ENCODE measurements around the gene PHLPP2. TPM values are rescaled to one million over a fixed set of nuclear protein-coding genes. Genes with fewer than 3 reads are reported as not detected.
"Not testable (repeated sequence)": the region's sequence is repeated elsewhere in the genome, so short reads cannot be mapped to it uniquely, and the experiment has no call there.

Gene PHLPP2
- polyA plus RNA-seq, 3 donors: 0.57 to 2.5 (median 1.4) TPM

GRCh38 chr16:71609066-71609465, 115.4 kb downstream of the PHLPP2 start:
- Mint-ChIP-seq H3K27me3 (ENCODE audit: low read depth in 3 of 3) (peaks cover 13 to 30% (median 14%) of the 10 kb centered on the region in 3 donors), H3K27ac (no peak overlapping the region), H3K36me3 (no peaks in the 10 kb centered on the region), H3K4me3 (no peak overlapping the region), H3K9me3 (peaks cover 0 to 4% (median 0%) of the 10 kb centered on the region in 7 donors), H3K4me1 (no peaks in the 10 kb centered on the region)
- intact Hi-C loops (cut with micrococcal nuclease): no loop called here
- Histone ChIP-seq H3K79me2 (ENCODE audit: insufficient read depth, low read length) (no peaks in the 10 kb centered on the region), H3K9me3 (replicated peaks in 1 of 2; ENCODE audit: control insufficient read depth in 1 of 2, insufficient read depth in 1 of 2, low read length in 2 of 2) (no peaks in the 10 kb centered on the region), H3K9ac (ENCODE audit: insufficient read depth, low read length, poor library complexity, severe bottlenecking) (no peak overlapping the region), H3K27me3 (ENCODE audit: control insufficient read depth in 2 of 2, insufficient read depth in 2 of 2, low read length in 2 of 2) (peaks cover 0 to 3% of the 10 kb centered on the region in 2 donors), H2AFZ (ENCODE audit: insufficient read depth, low read depth, low read length, poor library complexity, severe bottlenecking) (no peak overlapping the region), H4K20me1 (ENCODE audit: insufficient read depth, low read length) (no peaks in the 10 kb centered on the region), H3K27ac (ENCODE audit: low read depth in 1 of 2, low read length in 2 of 2) (no peak overlapping the region), H3K4me3 (replicated peaks in 1 of 3; ENCODE audit: low read depth in 2 of 3, low read length in 3 of 3) (no peak overlapping the region), H3K4me2 (replicated peaks; ENCODE audit: extremely low read depth, low read length, poor library complexity, severe bottlenecking) (no peak overlapping the region), H3K4me1 (ENCODE audit: control insufficient read depth in 1 of 2, insufficient read depth in 2 of 2, low read length in 2 of 2) (no peaks in the 10 kb centered on the region), H3K36me3 (replicated peaks in 1 of 2; ENCODE audit: control insufficient read depth in 1 of 2, insufficient read depth in 2 of 2, low read length in 2 of 2) (no peaks in the 10 kb centered on the region)
- DNase-seq: no peak
- TF ChIP-seq, protein P1, sequence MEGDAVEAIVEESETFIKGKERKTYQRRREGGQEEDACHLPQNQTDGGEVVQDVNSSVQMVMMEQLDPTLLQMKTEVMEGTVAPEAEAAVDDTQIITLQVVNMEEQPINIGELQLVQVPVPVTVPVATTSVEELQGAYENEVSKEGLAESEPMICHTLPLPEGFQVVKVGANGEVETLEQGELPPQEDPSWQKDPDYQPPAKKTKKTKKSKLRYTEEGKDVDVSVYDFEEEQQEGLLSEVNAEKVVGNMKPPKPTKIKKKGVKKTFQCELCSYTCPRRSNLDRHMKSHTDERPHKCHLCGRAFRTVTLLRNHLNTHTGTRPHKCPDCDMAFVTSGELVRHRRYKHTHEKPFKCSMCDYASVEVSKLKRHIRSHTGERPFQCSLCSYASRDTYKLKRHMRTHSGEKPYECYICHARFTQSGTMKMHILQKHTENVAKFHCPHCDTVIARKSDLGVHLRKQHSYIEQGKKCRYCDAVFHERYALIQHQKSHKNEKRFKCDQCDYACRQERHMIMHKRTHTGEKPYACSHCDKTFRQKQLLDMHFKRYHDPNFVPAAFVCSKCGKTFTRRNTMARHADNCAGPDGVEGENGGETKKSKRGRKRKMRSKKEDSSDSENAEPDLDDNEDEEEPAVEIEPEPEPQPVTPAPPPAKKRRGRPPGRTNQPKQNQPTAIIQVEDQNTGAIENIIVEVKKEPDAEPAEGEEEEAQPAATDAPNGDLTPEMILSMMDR (IDR thresholded peaks at IDR 0.05): no peak
- WGBS (ENCODE audit: insufficient coverage): no CpG with 5 or more reads among the region's 2 CpGs

- no peaks in the 10 kb centered on the region for H3K4me1 Mint-ChIP-seq
- Histone ChIP-seq H3K27ac (ENCODE audit: low read depth in 1 of 2, low read length in 2 of 2) (no peak overlapping the region), H3K4me2 (replicated peaks; ENCODE audit: extremely low read depth, low read length, poor library complexity, severe bottlenecking) (no peak overlapping the region), H3K4me3 (replicated peaks in 1 of 3; ENCODE audit: low read depth in 2 of 3, low read length in 3 of 3) (no peak overlapping the region), H3K36me3 (replicated peaks in 1 of 2; ENCODE audit: control insufficient read depth in 1 of 2, insufficient read depth in 2 of 2, low read length in 2 of 2) (no peaks in the 10 kb centered on the region), H4K20me1 (ENCODE audit: insufficient read depth, low read length) (no peaks in the 10 kb centered on the region), H3K27me3 (ENCODE audit: control insufficient read depth in 2 of 2, insufficient read depth in 2 of 2, low read length in 2 of 2) (no peaks in the 10 kb centered on the region), H3K79me2 (ENCODE audit: insufficient read depth, low read length) (no peaks in the 10 kb centered on the region), H3K4me1 (ENCODE audit: control insufficient read depth in 1 of 2, insufficient read depth in 2 of 2, low read length in 2 of 2) (no peaks in the 10 kb centered on the region), H3K9me3 (replicated peaks in 1 of 2; ENCODE audit: control insufficient read depth in 1 of 2, insufficient read depth in 1 of 2, low read length in 2 of 2) (no peaks in the 10 kb centered on the region), H2AFZ (ENCODE audit: insufficient read depth, low read depth, low read length, poor library complexity, severe bottlenecking) (no peak overlapping the region), H3K9ac (ENCODE audit: insufficient read depth, low read length, poor library complexity, severe bottlenecking) (no peak overlapping the region)
- 83% methylated on average over 8 of the region's 8 CpGs for WGBS (ENCODE audit: insufficient coverage)
- peaks cover 0 to 12% (median 3%) of the 10 kb centered on the region in 3 donors for H3K27me3 Mint-ChIP-seq (ENCODE audit: low read depth in 3 of 3)
- peaks cover 0 to 7% (median 3%) of the 10 kb centered on the region in 7 donors for H3K9me3 Mint-ChIP-seq
- DNase-seq: no peak
- H3K36me3 Mint-ChIP-seq: no peaks in the 10 kb centered on the region
- no peak overlapping the region for H3K27ac Mint-ChIP-seq
- intact Hi-C loops (cut with micrococcal nuclease): no loop called here
- TF ChIP-seq, protein P1 (IDR thresholded peaks at IDR 0.05): no peak
- no peak overlapping the region for H3K4me3 Mint-ChIP-seq
Observed at GRCh38 chr16:71600822-71601221, 123.7 kb downstream of the PHLPP2 start.

DNA sequence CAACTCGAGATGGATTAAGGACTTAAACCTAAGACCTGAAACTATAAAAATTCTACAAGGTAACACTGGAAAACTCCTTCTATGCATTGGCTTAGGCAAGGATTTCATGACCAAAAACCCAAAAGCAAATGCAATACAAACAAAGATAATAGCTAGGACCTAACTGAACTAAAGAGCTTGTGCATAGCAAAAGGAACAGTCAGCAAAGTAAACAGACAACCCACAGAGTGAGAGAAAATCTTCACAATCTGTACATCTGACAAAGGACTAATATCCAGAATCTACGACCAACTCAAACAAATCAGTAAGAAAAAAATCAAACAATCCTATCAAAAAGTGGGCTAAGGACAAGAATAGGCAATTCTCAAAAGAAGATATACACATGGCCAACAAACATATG, 126.1 kb downstream of the PHLPP2 start:
- WGBS (ENCODE audit: insufficient coverage): 80% methylated on average over 1 of the region's 2 CpGs
- DNase-seq: not testable (repeated sequence)

More for the DNA sequence above, 126.1 kb downstream of the PHLPP2 start:
- H3K79me2 ChIP-seq (ENCODE audit: insufficient read depth, low read length); H3K9me3 Mint-ChIP-seq; H3K27me3 ChIP-seq (ENCODE audit: control insufficient read depth in 2 of 2, insufficient read depth in 2 of 2, low read length in 2 of 2); intact Hi-C loops (cut with micrococcal nuclease); H3K4me1 ChIP-seq (ENCODE audit: control insufficient read depth in 1 of 2, insufficient read depth in 2 of 2, low read length in 2 of 2); H3K4me3 Mint-ChIP-seq; H3K9ac ChIP-seq (ENCODE audit: insufficient read depth, low read length, poor library complexity, severe bottlenecking); H2AFZ ChIP-seq (ENCODE audit: insufficient read depth, low read depth, low read length, poor library complexity, severe bottlenecking); H3K36me3 Mint-ChIP-seq; H3K27ac Mint-ChIP-seq; H4K20me1 ChIP-seq (ENCODE audit: insufficient read depth, low read length); H3K9me3 ChIP-seq (replicated peaks in 1 of 2; ENCODE audit: control insufficient read depth in 1 of 2, insufficient read depth in 1 of 2, low read length in 2 of 2); H3K4me2 ChIP-seq (replicated peaks; ENCODE audit: extremely low read depth, low read length, poor library complexity, severe bottlenecking); H3K4me1 Mint-ChIP-seq; H3K4me3 ChIP-seq (replicated peaks in 1 of 3; ENCODE audit: low read depth in 2 of 3, low read length in 3 of 3); H3K27ac ChIP-seq (ENCODE audit: low read depth in 1 of 2, low read length in 2 of 2); H3K36me3 ChIP-seq (replicated peaks in 1 of 2; ENCODE audit: control insufficient read depth in 1 of 2, insufficient read depth in 2 of 2, low read length in 2 of 2): not testable (repeated sequence)
- peaks cover 4 to 14% (median 12%) of the 10 kb centered on the region in 3 donors for H3K27me3 Mint-ChIP-seq (ENCODE audit: low read depth in 3 of 3)
